Keratinocyte (primary cell): ENCODE data around the gene CSF3R. TPM values are rescaled to one million over a fixed set of nuclear protein-coding genes. Genes with fewer than 3 reads are reported as not detected.

Experiments
- DNase-seq: peaks from one replicate; pipeline ENCODE4 v3.0.0-alpha.2; 2011; ENCODE audit warnings: low read depth, missing footprints, low spot score
- FAIRE-seq: peaks from 2 replicates; lab custom pipeline; 2011; peaks lifted over from hg19 to GRCh38; lab: Jason Lieb, UNC
- H2AFZ ChIP-seq: 2 replicates; pipeline ENCODE4 v1.6.0; 2012; ENCODE audit warnings: low read length, control low read depth, inconsistent platforms; ENCODE audit not compliant: control insufficient read depth
- H3K27ac ChIP-seq: 2 replicates; pipeline ENCODE4 v1.5.1; 2011; ENCODE audit warnings: low read length; ENCODE audit not compliant: control insufficient read depth, insufficient read depth
- H3K27me3 ChIP-seq: 3 replicates; pipeline ENCODE4 v1.6.0; 2011; ENCODE audit warnings: low read length; ENCODE audit not compliant: control insufficient read depth, insufficient read depth; ENCODE audit errors: extremely low read depth
- H3K36me3 ChIP-seq, 2 experiments: 2 replicates in 1 of 2; 3 replicates in 1 of 2; pipeline ENCODE4 v1.5.1; 2011; ENCODE audit warnings: low read length in 2 of 2, mild to moderate bottlenecking in 1 of 2; ENCODE audit not compliant: control insufficient read depth in 2 of 2, insufficient read depth in 2 of 2; ENCODE audit errors: extremely low read depth in 1 of 2
- H3K4me1 ChIP-seq: 3 replicates; pipeline ENCODE4 v1.5.1; 2011; ENCODE audit warnings: low read length; ENCODE audit not compliant: control insufficient read depth, insufficient read depth; ENCODE audit errors: extremely low read depth
- H3K4me2 ChIP-seq: 3 replicates; pipeline ENCODE4 v1.6.0; 2011; ENCODE audit warnings: low read depth, low read length; ENCODE audit not compliant: control insufficient read depth, insufficient read depth; ENCODE audit errors: extremely low read depth
- H3K4me3 ChIP-seq, 3 experiments: fragments of 200-600 bp in 1 of 3; sonication (generic) in 1 of 3; 2 replicates in 2 of 3; 3 replicates in 1 of 3; pipeline ENCODE4 v1.5.1; 2011 to 2016; ENCODE audit warnings: low read length in 3 of 3, mild to moderate bottlenecking in 3 of 3, control low read depth in 2 of 3, inconsistent platforms in 1 of 3, low read depth in 1 of 3, mixed read lengths in 1 of 3, mixed run types in 1 of 3, moderate library complexity in 1 of 3; ENCODE audit not compliant: control insufficient read depth in 2 of 3, insufficient read depth in 2 of 3; ENCODE audit errors: extremely low read depth in 1 of 3
- H3K79me2 ChIP-seq: 2 replicates; pipeline ENCODE4 v1.6.0; 2012; ENCODE audit warnings: low read length; ENCODE audit not compliant: control insufficient read depth, insufficient read depth
- H3K9ac ChIP-seq: 3 replicates; pipeline ENCODE4 v1.6.0; 2011; ENCODE audit warnings: low read length; ENCODE audit not compliant: control insufficient read depth, insufficient read depth; ENCODE audit errors: extremely low read depth
- H3K9me1 ChIP-seq: 3 replicates; pipeline ENCODE4 v1.6.0; 2011; ENCODE audit warnings: low read length; ENCODE audit not compliant: control insufficient read depth, insufficient read depth; ENCODE audit errors: extremely low read depth
- H3K9me3 ChIP-seq: 2 replicates; pipeline ENCODE4 v1.5.1; 2012; ENCODE audit warnings: low read depth, low read length; ENCODE audit not compliant: control insufficient read depth
- H4K20me1 ChIP-seq: 3 replicates; pipeline ENCODE4 v1.6.0; 2011; ENCODE audit warnings: low read length; ENCODE audit not compliant: control insufficient read depth, insufficient read depth; ENCODE audit errors: extremely low read depth
- EZH2 ChIP-seq: IDR thresholded peaks from one replicate; pipeline ENCODE4 v1.6.1; 2012; ENCODE audit warnings: inconsistent platforms, mild to moderate bottlenecking, low read length, moderate library complexity
- dilution Hi-C: fragments of 300-500 bp; cut with MboI; formaldehyde crosslinking; loops from one replicate; pipeline ENCODE4 v1.7.0; 2020; ENCODE audit warnings: low sequenced_read_pairs; ENCODE audit not compliant: extremely low pct_ligation_motif_present
- polyA plus RNA-seq, 5 experiments: library from polyadenylated mRNA; depleted of rRNA in 3 of 5; stranded (reverse) in 3 of 5; stranded (forward) in 1 of 5; unstranded in 1 of 5; fragments of >200 nt; gene quantifications; 1 replicate in 1 of 5; 2 replicates in 3 of 5; 3 replicates in 1 of 5; pipeline versions ENCODE4 v1.2.1 to v1.2.3, GENCODE V29; 2011 to 2012; ENCODE audit warnings: missing spikeins in 2 of 5, low read depth in 1 of 5, low replicate concordance in 1 of 5
- TF ChIP-seq, protein P1 (sequence below), 3 experiments: IDR thresholded peaks in 1 of 3; conservative IDR thresholded peaks in 1 of 3; optimal IDR thresholded peaks in 1 of 3; 2 replicates in 2 of 3; 3 replicates in 1 of 3; pipeline versions ENCODE3 to v1.5.1; 2011; ENCODE audit warnings: low read length in 3 of 3, mild to moderate bottlenecking in 3 of 3, moderate library complexity in 2 of 3, control low read depth in 1 of 3, inconsistent platforms in 1 of 3; ENCODE audit not compliant: insufficient read depth in 2 of 3; ENCODE audit errors: extremely low read depth in 1 of 3

The CSF3R gene
- polyA plus RNA-seq, 1 donor (not counting 4 experiments of a cell fraction or from before 2014, with no cell fraction given): not detected

DNA sequence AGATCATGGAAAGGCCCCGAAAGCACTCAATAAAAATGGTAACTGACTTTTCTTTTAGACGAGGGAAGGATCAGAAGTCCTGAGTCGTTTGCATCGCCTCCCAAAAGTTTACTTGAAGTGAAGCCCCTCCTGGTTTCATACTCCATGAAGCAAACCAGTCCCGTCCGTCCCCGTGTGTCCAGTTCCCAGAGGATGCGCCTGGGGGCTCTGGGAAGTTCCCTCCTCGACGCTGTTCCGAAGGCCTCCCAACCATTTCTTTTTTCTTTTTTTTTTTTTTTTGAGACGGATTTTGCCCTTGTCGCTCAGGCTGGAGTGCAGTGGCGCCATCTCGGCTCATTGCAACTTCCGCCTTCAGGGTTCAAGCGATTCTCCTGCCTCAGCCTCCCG is 31.8 kb downstream of the CSF3R start:
- FAIRE-seq: no peak
- dilution Hi-C loops: no loop called here

DNA sequence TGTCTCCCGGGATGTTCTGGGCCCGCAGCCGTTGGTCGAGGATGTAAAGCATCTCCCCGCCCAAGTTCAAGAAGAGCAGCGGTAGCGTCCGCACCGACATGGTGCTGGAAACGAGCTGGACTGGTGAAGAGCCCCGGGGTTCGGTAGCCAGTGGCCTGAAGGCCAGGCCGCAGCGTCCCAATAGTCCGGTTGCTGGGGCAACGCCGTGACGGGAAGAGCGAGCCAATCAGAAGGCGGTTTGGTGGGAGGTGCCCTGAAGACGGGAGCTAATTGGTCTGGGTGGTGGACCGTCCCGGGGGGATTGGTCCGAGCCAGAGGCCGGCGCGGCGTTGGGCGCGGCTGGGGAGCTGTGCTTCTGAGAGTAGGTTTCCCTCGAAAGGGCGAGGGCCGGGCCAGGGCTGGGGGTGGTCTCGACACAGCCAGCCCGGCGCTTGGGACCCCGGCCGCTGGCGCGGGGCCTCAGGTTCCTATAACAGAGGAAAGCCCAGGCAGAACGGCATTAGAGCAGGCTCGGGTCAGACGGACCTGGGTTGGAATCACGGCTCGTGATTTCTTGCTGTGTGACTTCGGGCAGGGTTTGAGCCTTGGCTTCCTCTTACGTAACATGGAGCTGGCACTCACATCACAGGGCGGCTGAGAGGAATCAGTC is 32.3 kb downstream of the CSF3R start, which contains the start of gene OSCP1:
TSS of gene OSCP1 (minus strand) at position 182 of the 649 bp plus-strand sequence. CDS start at position 100, 82 bp downstream.
- TF ChIP-seq EZH2: no peak
- TF ChIP-seq, protein P1, sequence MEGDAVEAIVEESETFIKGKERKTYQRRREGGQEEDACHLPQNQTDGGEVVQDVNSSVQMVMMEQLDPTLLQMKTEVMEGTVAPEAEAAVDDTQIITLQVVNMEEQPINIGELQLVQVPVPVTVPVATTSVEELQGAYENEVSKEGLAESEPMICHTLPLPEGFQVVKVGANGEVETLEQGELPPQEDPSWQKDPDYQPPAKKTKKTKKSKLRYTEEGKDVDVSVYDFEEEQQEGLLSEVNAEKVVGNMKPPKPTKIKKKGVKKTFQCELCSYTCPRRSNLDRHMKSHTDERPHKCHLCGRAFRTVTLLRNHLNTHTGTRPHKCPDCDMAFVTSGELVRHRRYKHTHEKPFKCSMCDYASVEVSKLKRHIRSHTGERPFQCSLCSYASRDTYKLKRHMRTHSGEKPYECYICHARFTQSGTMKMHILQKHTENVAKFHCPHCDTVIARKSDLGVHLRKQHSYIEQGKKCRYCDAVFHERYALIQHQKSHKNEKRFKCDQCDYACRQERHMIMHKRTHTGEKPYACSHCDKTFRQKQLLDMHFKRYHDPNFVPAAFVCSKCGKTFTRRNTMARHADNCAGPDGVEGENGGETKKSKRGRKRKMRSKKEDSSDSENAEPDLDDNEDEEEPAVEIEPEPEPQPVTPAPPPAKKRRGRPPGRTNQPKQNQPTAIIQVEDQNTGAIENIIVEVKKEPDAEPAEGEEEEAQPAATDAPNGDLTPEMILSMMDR (optimal IDR thresholded peaks at IDR 0.05 in 1 of 3, IDR thresholded peaks at IDR 0.05 in 1 of 3, conservative IDR thresholded peaks at IDR 0.05 in 1 of 3; ENCODE audit: extremely low read depth in 1 of 3, insufficient read depth in 2 of 3, low read length in 3 of 3): no peak
- H3K4me3 ChIP-seq: peak within 1 kb of the TSS; percentile 60 to 78 (median 68)
- DNase-seq: peak; percentile 48
- peaks cover 18% of the 10 kb centered on the region for H3K4me1 ChIP-seq
- H3K9ac ChIP-seq: peak within 1 kb of the TSS; percentile 86
- dilution Hi-C loops: no loop called here
- H3K9me1 ChIP-seq: no peaks in the 10 kb centered on the region
- H3K4me2 ChIP-seq: peak within 1 kb of the TSS; percentile 86
- peaks cover 3 to 4% of the 10 kb centered on the region in 2 experiments for H3K36me3 ChIP-seq
- H2AFZ ChIP-seq: peak within 1 kb of the TSS; percentile 95
- FAIRE-seq: peak; percentile 95
- H3K79me2 ChIP-seq: no peaks in the 10 kb centered on the region
- no peaks in the 10 kb centered on the region for H3K27me3 ChIP-seq
- H3K27ac ChIP-seq: peak within 1 kb of the TSS; percentile 98
- H4K20me1 ChIP-seq: no peaks in the 10 kb centered on the region
- H3K9me3 ChIP-seq: no peaks in the 10 kb centered on the region

More for the DNA sequence above, 31.8 kb downstream of the CSF3R start:
- peak overlapping the region; percentile 95 for H2AFZ ChIP-seq
- no peaks in the 10 kb centered on the region for H3K79me2 ChIP-seq
- no peak for TF ChIP-seq EZH2
- TF ChIP-seq, protein P1 (optimal IDR thresholded peaks at IDR 0.05 in 1 of 3, IDR thresholded peaks at IDR 0.05 in 1 of 3, conservative IDR thresholded peaks at IDR 0.05 in 1 of 3; ENCODE audit: extremely low read depth in 1 of 3, insufficient read depth in 2 of 3, low read length in 3 of 3): no peak
- H3K27ac ChIP-seq: peak overlapping the region; percentile 98
- H3K9me3 ChIP-seq: no peaks in the 10 kb centered on the region
- H3K27me3 ChIP-seq: no peaks in the 10 kb centered on the region
- H3K9ac ChIP-seq: peak overlapping the region; percentile 86
- peaks cover 18% of the 10 kb centered on the region for H3K4me1 ChIP-seq
- peak overlapping the region; percentile 60 to 78 (median 68) for H3K4me3 ChIP-seq
- H4K20me1 ChIP-seq: no peaks in the 10 kb centered on the region
- no peaks in the 10 kb centered on the region for H3K9me1 ChIP-seq
- H3K4me2 ChIP-seq: peak overlapping the region; percentile 86
- H3K36me3 ChIP-seq: peaks cover 5 to 7% of the 10 kb centered on the region in 2 experiments
- no peak for DNase-seq
